ENCODE data around the gene TFDP1. TPM values are rescaled to one million over a fixed set of nuclear protein-coding genes. Genes with fewer than 3 reads are reported as not detected.

The TFDP1 gene
- total RNA-seq, 1 experiment from 2014 or later = 140 TPM

GRCh38 chr13:113552786-113553434 is 31.6 kb upstream of the TFDP1 start:
- Histone ChIP-seq H3K36me3 (ENCODE audit: control insufficient read depth, insufficient read depth, low read length) (no peaks in the 10 kb centered on the region), H3K9me3 (no peaks in the 10 kb centered on the region), H3K27me3 (replicated peaks; ENCODE audit: control insufficient read depth, insufficient read depth, low read length) (no peaks in the 10 kb centered on the region), H3K4me1 (no peaks in the 10 kb centered on the region), H3K4me3 (ENCODE audit: low read depth, low read length) (no peak overlapping the region)
- intact Hi-C loops (cut with micrococcal nuclease; ENCODE audit: unreplicated experiment) = no loop called here
- H3K4me3 Mint-ChIP-seq (ENCODE audit: unreplicated experiment) = no peak overlapping the region
- BruUV-seq (replicated peaks) = no TSS peak
- peaks cover 42% of the 10 kb centered on the region for H3K36me3 Mint-ChIP-seq (ENCODE audit: insufficient read depth, unreplicated experiment)
- DNase-seq = no peak
- peak overlapping the region; percentile 25 for H3K27ac Mint-ChIP-seq (ENCODE audit: unreplicated experiment)
- no peaks in the 10 kb centered on the region for H3K9me3 Mint-ChIP-seq (ENCODE audit: unreplicated experiment)
- ChIA-PET CTCF (no interaction called here), POLR2A (no interaction called here)
- no peaks in the 10 kb centered on the region for H3K4me1 Mint-ChIP-seq (ENCODE audit: low read depth, unreplicated experiment)
- TF ChIP-seq CTCF (IDR thresholded peaks at IDR 0.05; ENCODE audit: insufficient read depth in 1 of 2, low read depth in 1 of 2, low read length in 1 of 2, severe bottlenecking in 1 of 2, unreplicated experiment in 1 of 2) = no peak
- H3K27me3 Mint-ChIP-seq (ENCODE audit: insufficient read depth, unreplicated experiment) = no peaks in the 10 kb centered on the region

GRCh38 chr13:113553511-113554332 is 30.8 kb upstream of the TFDP1 start:
- Histone ChIP-seq H3K4me1 (no peaks in the 10 kb centered on the region), H3K27me3 (replicated peaks; ENCODE audit: control insufficient read depth, insufficient read depth, low read length) (no peaks in the 10 kb centered on the region), H3K4me3 (ENCODE audit: low read depth, low read length) (no peak overlapping the region), H3K36me3 (ENCODE audit: control insufficient read depth, insufficient read depth, low read length) (no peaks in the 10 kb centered on the region), H3K9me3 (no peaks in the 10 kb centered on the region)
- no peak for DNase-seq
- Mint-ChIP-seq H3K9me3 (ENCODE audit: unreplicated experiment) (no peaks in the 10 kb centered on the region), H3K27me3 (ENCODE audit: insufficient read depth, unreplicated experiment) (no peaks in the 10 kb centered on the region), H3K4me1 (ENCODE audit: low read depth, unreplicated experiment) (no peaks in the 10 kb centered on the region), H3K27ac (ENCODE audit: unreplicated experiment) (peak overlapping the region; percentile 25), H3K4me3 (ENCODE audit: unreplicated experiment) (no peak overlapping the region), H3K36me3 (ENCODE audit: insufficient read depth, unreplicated experiment) (peaks cover 42% of the 10 kb centered on the region)
- intact Hi-C loops (cut with micrococcal nuclease; ENCODE audit: unreplicated experiment) = no loop called here
- TF ChIP-seq CTCF (IDR thresholded peaks at IDR 0.05; ENCODE audit: insufficient read depth in 1 of 2, low read depth in 1 of 2, low read length in 1 of 2, severe bottlenecking in 1 of 2, unreplicated experiment in 1 of 2) = no peak
- BruUV-seq (replicated peaks) = no TSS peak
- CTCF ChIA-PET = no interaction called here
- POLR2A ChIA-PET = no interaction called here

- H3K4me3 Mint-ChIP-seq (ENCODE audit: unreplicated experiment) = no peak overlapping the region
- no peaks in the 10 kb centered on the region for H3K27me3 Mint-ChIP-seq (ENCODE audit: insufficient read depth, unreplicated experiment)
- no peak for TF ChIP-seq CTCF (IDR thresholded peaks at IDR 0.05; ENCODE audit: insufficient read depth in 1 of 2, low read depth in 1 of 2, low read length in 1 of 2, severe bottlenecking in 1 of 2, unreplicated experiment in 1 of 2)
- Histone ChIP-seq H3K4me3 (ENCODE audit: low read depth, low read length) (no peak overlapping the region), H3K9me3 (no peaks in the 10 kb centered on the region), H3K27me3 (replicated peaks; ENCODE audit: control insufficient read depth, insufficient read depth, low read length) (no peaks in the 10 kb centered on the region), H3K4me1 (no peaks in the 10 kb centered on the region), H3K36me3 (ENCODE audit: control insufficient read depth, insufficient read depth, low read length) (no peaks in the 10 kb centered on the region)
- no peak for DNase-seq
- H3K27ac Mint-ChIP-seq (ENCODE audit: unreplicated experiment) = no peak overlapping the region
- CTCF ChIA-PET = no interaction called here
- no peaks in the 10 kb centered on the region for H3K9me3 Mint-ChIP-seq (ENCODE audit: unreplicated experiment)
- H3K4me1 Mint-ChIP-seq (ENCODE audit: low read depth, unreplicated experiment) = no peaks in the 10 kb centered on the region
- BruUV-seq (replicated peaks) = no TSS peak
- POLR2A ChIA-PET = no interaction called here
- peaks cover 39% of the 10 kb centered on the region for H3K36me3 Mint-ChIP-seq (ENCODE audit: insufficient read depth, unreplicated experiment)
- intact Hi-C loops (cut with micrococcal nuclease; ENCODE audit: unreplicated experiment) = no loop called here
Measured at GRCh38 chr13:113554333-113554700, 30.2 kb upstream of the TFDP1 start.

All from Caco-2 (cell line).